ENCODE measurements around the gene OTULINL.

OTULINL gene

GRCh38 chr5:14571901-14572300 lies 9.7 kb upstream of the OTULINL start:
- no peaks in the 10 kb centered on the region for H3K36me3 ChIP-seq
- peaks cover 0 to 11% of the 10 kb centered on the region in 2 donors for H3K27me3 ChIP-seq
- intact Hi-C loops (cut with DNase I; ENCODE audit: low total_unique reads): no loop called here
- DNase-seq: no peak
- TF ChIP-seq CTCF (IDR thresholded peaks at IDR 0.05): no peak
- H3K27ac ChIP-seq: no peak overlapping the region
- H3K9me3 ChIP-seq: no peaks in the 10 kb centered on the region
- H3K4me1 ChIP-seq: no peaks in the 10 kb centered on the region
- no peak overlapping the region for H3K4me3 ChIP-seq

- Histone ChIP-seq H3K27me3 (peaks cover 0 to 16% of the 10 kb centered on the region in 2 donors), H3K27ac (no peak overlapping the region), H3K4me3 (no peak overlapping the region), H3K9me3 (no peaks in the 10 kb centered on the region), H3K4me1 (no peaks in the 10 kb centered on the region), H3K36me3 (no peaks in the 10 kb centered on the region)
- no peak for TF ChIP-seq CTCF (IDR thresholded peaks at IDR 0.05)
- DNase-seq: no peak
- intact Hi-C loops (cut with DNase I; ENCODE audit: low total_unique reads): no loop called here
Observed at GRCh38 chr5:14572385-14572784, 9.2 kb upstream of the OTULINL start.

GRCh38 chr5:14572836-14573235 lies 8.8 kb upstream of the OTULINL start:
- intact Hi-C loops (cut with DNase I; ENCODE audit: low total_unique reads): no loop called here
- H3K27ac ChIP-seq: no peak overlapping the region
- no peaks in the 10 kb centered on the region for H3K36me3 ChIP-seq
- no peaks in the 10 kb centered on the region for H3K9me3 ChIP-seq
- no peak for TF ChIP-seq CTCF (IDR thresholded peaks at IDR 0.05)
- peaks cover 0 to 19% of the 10 kb centered on the region in 2 donors for H3K27me3 ChIP-seq
- no peak for DNase-seq
- H3K4me1 ChIP-seq: no peaks in the 10 kb centered on the region
- H3K4me3 ChIP-seq: no peak overlapping the region

GRCh38 chr5:14574096-14574495 lies 7.5 kb upstream of the OTULINL start:
- TF ChIP-seq CTCF (IDR thresholded peaks at IDR 0.05): no peak
- intact Hi-C loops (cut with DNase I; ENCODE audit: low total_unique reads): no loop called here
- no peak overlapping the region for H3K27ac ChIP-seq

GRCh38 chr5:14574891-14575508 lies 6.6 kb upstream of the OTULINL start:
- H3K4me1 ChIP-seq: no peaks in the 10 kb centered on the region
- intact Hi-C loops (cut with DNase I; ENCODE audit: low total_unique reads): no loop called here
- H3K27me3 ChIP-seq: peaks cover 0 to 33% of the 10 kb centered on the region in 2 donors
- H3K27ac ChIP-seq: no peak overlapping the region
- H3K4me3 ChIP-seq: no peak overlapping the region
- TF ChIP-seq CTCF (IDR thresholded peaks at IDR 0.05): no peak
- no peaks in the 10 kb centered on the region for H3K36me3 ChIP-seq
- DNase-seq: peak in 1 of 2 donors; percentile 67
- H3K9me3 ChIP-seq: no peaks in the 10 kb centered on the region

More at GRCh38 chr5:14574096-14574495, 7.5 kb upstream of the OTULINL start:
- H3K4me3 ChIP-seq: no peak overlapping the region
- DNase-seq: no peak
- H3K4me1 ChIP-seq: no peaks in the 10 kb centered on the region
- no peaks in the 10 kb centered on the region for H3K9me3 ChIP-seq
- H3K27me3 ChIP-seq: peaks cover 0 to 30% of the 10 kb centered on the region in 2 donors
- no peaks in the 10 kb centered on the region for H3K36me3 ChIP-seq

GRCh38 chr5:14576206-14576605 lies 5.4 kb upstream of the OTULINL start:
- Histone ChIP-seq H3K4me3 (no peak overlapping the region), H3K36me3 (no peaks in the 10 kb centered on the region), H3K27me3 (peaks cover 0 to 33% of the 10 kb centered on the region in 2 donors), H3K27ac (no peak overlapping the region), H3K4me1 (peaks cover 0 to 7% (median 4%) of the 10 kb centered on the region in 4 donors), H3K9me3 (no peaks in the 10 kb centered on the region)
- no peak for TF ChIP-seq CTCF (IDR thresholded peaks at IDR 0.05)
- intact Hi-C loops (cut with DNase I; ENCODE audit: low total_unique reads): no loop called here
- no peak for DNase-seq
